Type B pancreatic cell (in vitro differentiated cells): Measurements from ENCODE around the gene PCDHA11. TPM values are rescaled to one million over a fixed set of nuclear protein-coding genes. Genes with fewer than 3 reads are reported as not detected.
"Not testable (repeated sequence)": the region's sequence is repeated elsewhere in the genome, so short reads cannot be mapped to it uniquely, and the experiment has no call there.

ENCODE experiments used
- DNase-seq: peaks from one replicate; pipeline ENCODE4 v3.0.0; 2021; ENCODE audit warnings: mixed read lengths; ENCODE audit not compliant: unreplicated experiment; ENCODE audit errors: extremely low spot score
- H3K27ac Mint-ChIP-seq: 2 replicates; pipeline ENCODE4 v1.8.0; 2021; ENCODE audit warnings: mild to moderate bottlenecking, mixed read lengths
- H3K27me3 Mint-ChIP-seq: 2 replicates; pipeline ENCODE4 v1.8.0; 2021; ENCODE audit warnings: mixed read lengths
- H3K36me3 Mint-ChIP-seq: 2 replicates; pipeline ENCODE4 v1.8.0; 2021; ENCODE audit warnings: mixed read lengths
- H3K4me1 Mint-ChIP-seq: one replicate; pipeline ENCODE4 v1.8.0; 2021; ENCODE audit warnings: mixed read lengths; ENCODE audit not compliant: unreplicated experiment
- H3K4me3 Mint-ChIP-seq: 2 replicates; pipeline ENCODE4 v1.8.0; 2021; ENCODE audit warnings: mild to moderate bottlenecking, mixed read lengths
- H3K9me3 Mint-ChIP-seq: 2 replicates; pipeline ENCODE4 v1.8.0; 2021; ENCODE audit warnings: mixed read lengths
- CTCF ChIP-seq: fragments of 200-600 bp; sonication (generic); conservative IDR thresholded peaks from 2 replicates; pipeline ENCODE4 v1.5.0; 2021; ENCODE audit warnings: antibody characterized with exemption, mild to moderate bottlenecking
- total RNA-seq: library from RNA; stranded (reverse); gene quantifications from 2 replicates; pipeline ENCODE4 v1.2.1, GENCODE V29; 2021; ENCODE audit warnings: low replicate concordance

Gene PCDHA11
- total RNA-seq, 1 donor from 2014 or later, result 5.2 TPM

- Mint-ChIP-seq H3K4me3 (peak within 1 kb of the TSS; percentile 92), H3K36me3 (peaks cover 31% of the 10 kb centered on the region), H3K27ac (peak within 1 kb of the TSS; percentile 87), H3K9me3 (peaks cover 11% of the 10 kb centered on the region), H3K4me1 (peaks cover 4% of the 10 kb centered on the region), H3K27me3 (no peaks in the 10 kb centered on the region)
- no peak for DNase-seq
- peak; percentile 77 for TF ChIP-seq CTCF
Measured at GRCh38 chr5:140827704-140828361, 40.9 kb upstream of the PCDHA11 start, which contains the start of gene PCDHA6. PCDHA6 (plus strand) TSS chr5:140827960; CDS start chr5:140828092, 132 bp downstream.

GRCh38 chr5:140828362-140828737 lies 40.4 kb upstream of the PCDHA11 start:
- Mint-ChIP-seq H3K27ac (peak overlapping the region; percentile 87), H3K27me3 (no peaks in the 10 kb centered on the region), H3K9me3 (peaks cover 14% of the 10 kb centered on the region), H3K4me3 (peak overlapping the region; percentile 92), H3K4me1 (peaks cover 4% of the 10 kb centered on the region), H3K36me3 (peaks cover 34% of the 10 kb centered on the region)
- peak; percentile 57 for TF ChIP-seq CTCF
- no peak for DNase-seq

GRCh38 chr5:140829511-140830501 lies 39.0 kb upstream of the PCDHA11 start:
- Mint-ChIP-seq H3K36me3 (peaks cover 45% of the 10 kb centered on the region), H3K9me3 (peaks cover 14% of the 10 kb centered on the region)
- not testable (repeated sequence) for H3K27me3 Mint-ChIP-seq, H3K4me1 Mint-ChIP-seq, H3K27ac Mint-ChIP-seq, DNase-seq, H3K4me3 Mint-ChIP-seq

GRCh38 chr5:140833993-140834392 lies 34.8 kb upstream of the PCDHA11 start, which contains the start of gene PCDHA7:
PCDHA7 (plus strand) TSS chr5:140834269; CDS start chr5:140834384, 115 bp downstream.
- H3K36me3 Mint-ChIP-seq, result peaks cover 33% of the 10 kb centered on the region
- no peak for TF ChIP-seq CTCF
- peak within 1 kb of the TSS; percentile 54 for H3K27ac Mint-ChIP-seq
- H3K9me3 Mint-ChIP-seq, result peaks cover 9% of the 10 kb centered on the region
- H3K4me1 Mint-ChIP-seq, result no peaks in the 10 kb centered on the region
- H3K4me3 Mint-ChIP-seq, result peak within 1 kb of the TSS; percentile 86
- DNase-seq, result no peak
- no peaks in the 10 kb centered on the region for H3K27me3 Mint-ChIP-seq

- Mint-ChIP-seq H3K27ac (peak overlapping the region; percentile 54), H3K4me3 (peak overlapping the region; percentile 86), H3K36me3 (peaks cover 35% of the 10 kb centered on the region)
- H3K27me3 Mint-ChIP-seq, H3K9me3 Mint-ChIP-seq, DNase-seq, H3K4me1 Mint-ChIP-seq: not testable (repeated sequence)
Measured at GRCh38 chr5:140834439-140835008, 34.2 kb upstream of the PCDHA11 start.

GRCh38 chr5:140835622-140836510 lies 32.9 kb upstream of the PCDHA11 start:
- H3K4me3 Mint-ChIP-seq, result no peak overlapping the region
- DNase-seq, result no peak
- peaks cover 15% of the 10 kb centered on the region for H3K9me3 Mint-ChIP-seq
- no peaks in the 10 kb centered on the region for H3K27me3 Mint-ChIP-seq
- no peak overlapping the region for H3K27ac Mint-ChIP-seq
- H3K36me3 Mint-ChIP-seq, result peaks cover 40% of the 10 kb centered on the region
- no peaks in the 10 kb centered on the region for H3K4me1 Mint-ChIP-seq
- TF ChIP-seq CTCF, result no peak
